ENCODE measurements around the gene PARP12.

DNA sequence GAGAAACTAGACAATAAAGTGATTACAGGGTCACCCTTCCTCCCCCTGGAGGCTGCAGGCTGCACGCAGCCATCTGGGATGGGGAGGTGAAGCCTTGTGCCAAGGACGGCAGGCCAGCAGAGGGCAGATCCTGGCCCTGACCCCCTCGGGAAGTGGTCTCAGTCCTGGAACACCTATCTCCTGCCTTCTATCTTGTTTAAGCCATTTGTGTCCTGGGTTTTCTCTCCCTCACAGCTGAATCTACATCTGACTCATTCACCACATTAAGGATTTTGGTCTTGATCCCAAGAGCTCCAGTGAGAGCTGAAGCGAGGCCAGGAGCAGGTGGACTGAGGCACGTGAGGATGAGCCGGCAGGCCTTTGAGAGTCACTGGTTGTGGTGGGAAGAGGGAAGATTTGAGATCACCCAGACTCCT is 16.4 kb upstream of the PARP12 start:
- TF ChIP-seq, protein P1, sequence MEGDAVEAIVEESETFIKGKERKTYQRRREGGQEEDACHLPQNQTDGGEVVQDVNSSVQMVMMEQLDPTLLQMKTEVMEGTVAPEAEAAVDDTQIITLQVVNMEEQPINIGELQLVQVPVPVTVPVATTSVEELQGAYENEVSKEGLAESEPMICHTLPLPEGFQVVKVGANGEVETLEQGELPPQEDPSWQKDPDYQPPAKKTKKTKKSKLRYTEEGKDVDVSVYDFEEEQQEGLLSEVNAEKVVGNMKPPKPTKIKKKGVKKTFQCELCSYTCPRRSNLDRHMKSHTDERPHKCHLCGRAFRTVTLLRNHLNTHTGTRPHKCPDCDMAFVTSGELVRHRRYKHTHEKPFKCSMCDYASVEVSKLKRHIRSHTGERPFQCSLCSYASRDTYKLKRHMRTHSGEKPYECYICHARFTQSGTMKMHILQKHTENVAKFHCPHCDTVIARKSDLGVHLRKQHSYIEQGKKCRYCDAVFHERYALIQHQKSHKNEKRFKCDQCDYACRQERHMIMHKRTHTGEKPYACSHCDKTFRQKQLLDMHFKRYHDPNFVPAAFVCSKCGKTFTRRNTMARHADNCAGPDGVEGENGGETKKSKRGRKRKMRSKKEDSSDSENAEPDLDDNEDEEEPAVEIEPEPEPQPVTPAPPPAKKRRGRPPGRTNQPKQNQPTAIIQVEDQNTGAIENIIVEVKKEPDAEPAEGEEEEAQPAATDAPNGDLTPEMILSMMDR (IDR thresholded peaks at IDR 0.05), result no peak
- no peak for TF ChIP-seq POLR2A (IDR thresholded peaks at IDR 0.05)

Data from ovary (tissue), 3 donors.